ENCODE results near the gene EMX2.

The EMX2 gene

DNA sequence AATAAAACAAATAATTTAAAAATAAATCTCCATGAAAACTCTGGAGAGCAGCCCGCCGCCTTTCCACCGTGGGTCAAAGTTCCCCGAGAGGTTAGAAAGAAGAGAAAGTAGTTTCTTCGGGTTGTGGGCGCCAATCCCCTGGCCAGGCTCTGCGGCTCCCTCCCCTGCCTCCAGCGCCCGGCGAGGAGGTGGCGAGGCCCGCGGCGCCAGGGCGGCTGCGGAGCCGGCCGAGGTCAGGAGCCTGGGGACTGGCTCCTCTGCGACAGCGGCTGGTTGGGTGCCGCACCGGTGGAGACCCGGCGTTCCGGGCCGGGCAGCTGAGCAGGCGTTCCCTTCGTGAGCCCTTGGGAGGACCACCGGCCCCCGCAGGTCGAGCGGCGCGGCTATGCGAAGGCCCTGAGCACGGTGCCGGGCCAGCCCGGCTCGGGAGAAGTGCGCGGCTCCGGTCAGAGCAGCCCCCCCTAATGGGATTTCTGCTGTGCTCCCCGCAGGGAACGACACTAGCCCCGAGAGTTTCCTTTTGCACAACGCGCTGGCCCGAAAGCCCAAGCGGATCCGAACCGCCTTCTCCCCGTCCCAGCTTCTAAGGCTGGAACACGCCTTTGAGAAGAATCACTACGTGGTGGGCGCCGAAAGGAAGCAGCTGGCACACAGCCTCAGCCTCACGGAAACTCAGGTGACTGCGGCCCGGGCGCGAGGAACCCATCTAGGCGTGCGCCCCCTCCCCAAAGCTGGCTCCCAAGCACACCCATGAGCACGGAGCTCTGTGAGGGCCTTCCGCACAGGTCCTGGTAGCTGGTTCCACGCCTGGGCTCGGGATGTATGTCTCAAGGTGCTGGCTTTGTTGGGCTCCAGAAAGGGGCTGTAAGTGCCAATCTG is 2.8 kb downstream of the EMX2 start:
- no peak for DNase-seq

DNA sequence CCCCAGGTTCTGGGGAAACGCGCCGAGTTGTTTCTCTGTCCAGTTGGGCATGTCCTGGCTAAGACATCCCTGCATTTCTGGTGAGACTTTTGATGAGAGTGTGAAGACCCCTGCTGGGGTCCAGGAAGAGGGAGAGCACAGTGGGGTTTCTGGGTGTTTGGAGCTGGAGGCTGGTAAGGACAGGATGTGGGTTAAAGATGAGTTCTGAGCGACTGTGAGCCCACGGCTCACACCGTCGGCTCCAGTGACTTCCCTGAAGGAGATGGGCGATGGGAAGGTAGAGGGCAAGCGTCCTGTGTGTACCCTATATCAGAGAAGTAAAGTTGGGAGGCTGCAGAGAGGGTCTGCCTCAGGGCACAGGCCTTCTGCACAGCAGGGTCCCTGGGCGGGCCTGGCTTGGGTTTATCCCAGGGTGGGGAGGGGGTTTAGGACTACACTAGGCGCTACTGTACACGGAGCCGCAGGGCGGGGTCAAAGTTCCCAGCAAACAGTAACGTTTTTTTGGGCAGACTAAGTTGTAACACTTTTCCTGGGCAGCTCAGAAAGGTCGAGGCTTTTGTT is 3.6 kb downstream of the EMX2 start:
- no peak for DNase-seq

DNA sequence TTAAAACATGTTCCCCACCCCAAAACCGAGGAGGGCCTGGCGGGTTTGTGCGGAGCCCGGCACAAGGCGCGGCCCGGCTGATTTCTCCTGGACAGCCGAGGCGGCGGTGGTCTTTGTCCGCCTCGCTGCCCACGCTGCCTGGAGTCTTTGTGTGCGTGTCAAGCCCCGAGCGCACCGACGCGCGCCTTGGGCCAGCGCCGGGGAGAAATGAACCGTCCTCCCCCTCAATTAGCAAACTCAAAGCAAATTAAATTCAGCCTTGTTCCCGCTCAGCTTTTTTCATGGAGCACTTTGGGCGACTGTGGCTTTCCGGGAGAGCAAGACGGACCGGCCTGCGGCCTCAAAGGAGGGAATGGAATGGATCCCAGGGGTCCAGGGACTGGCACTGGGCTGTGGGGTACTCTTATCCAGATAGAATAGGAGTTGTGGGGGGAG is 4.1 kb downstream of the EMX2 start:
- DNase-seq = no peak

DNA sequence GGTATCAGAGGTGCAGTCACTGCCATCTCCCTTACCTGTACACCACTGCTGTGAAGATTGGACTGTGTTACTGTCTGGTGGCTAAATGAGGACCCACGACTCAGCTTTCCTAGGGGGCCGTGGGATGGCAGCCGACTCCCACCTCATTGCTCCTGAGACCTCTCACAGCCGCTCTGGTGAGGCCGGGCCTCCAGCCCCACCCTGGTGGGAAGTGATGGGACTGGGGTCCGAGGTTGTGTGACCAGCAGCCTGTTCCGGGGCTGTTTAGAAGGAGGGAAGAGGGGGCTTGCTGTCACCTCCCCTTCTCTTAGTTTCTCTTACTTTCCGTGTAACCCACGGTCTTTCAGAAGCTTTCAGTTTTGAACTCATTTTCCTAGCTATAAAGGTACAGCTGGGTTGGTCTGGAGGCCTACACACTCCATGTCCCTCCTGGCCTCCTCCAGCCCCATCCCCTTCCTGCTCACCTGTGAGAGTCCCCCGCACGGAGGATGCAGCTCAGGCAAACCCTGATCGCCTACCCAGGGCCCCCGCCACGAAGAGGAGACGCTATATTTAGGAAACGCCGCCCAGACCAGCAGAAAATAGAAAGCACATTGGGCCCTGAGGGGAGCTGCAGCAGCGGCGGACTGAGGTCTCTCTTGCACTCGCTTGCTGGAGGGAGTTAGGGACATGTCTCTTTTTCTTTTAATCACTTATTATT is 4.6 kb downstream of the EMX2 start:
- no peak for DNase-seq

GRCh38 chr10:117547716-117548668 is 5.4 kb downstream of the EMX2 start:
- no peak for DNase-seq

- DNase-seq = no peak
These were observed 6.6 kb downstream of the EMX2 start for GRCh38 chr10:117549100-117549585.

DNA sequence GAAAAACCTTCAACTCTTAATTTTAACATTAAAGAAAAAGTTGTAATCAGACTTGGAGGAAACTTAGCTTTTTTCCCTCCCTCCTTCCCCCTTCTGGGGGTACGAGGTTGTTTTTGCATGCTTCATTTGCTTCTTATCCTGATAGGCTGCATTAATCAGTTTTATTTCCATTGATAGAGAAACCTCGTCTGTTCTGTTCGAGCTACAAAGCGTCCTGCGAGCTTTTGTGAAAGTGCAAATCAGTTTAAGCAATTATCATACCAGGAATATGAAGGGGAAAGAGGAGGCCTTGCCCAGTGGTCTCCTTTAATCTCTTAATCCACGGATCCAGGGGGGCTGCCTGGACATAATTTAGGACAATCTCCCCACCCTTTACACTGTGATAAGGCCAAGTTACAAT is 7.5 kb downstream of the EMX2 start:
- no peak for DNase-seq

- no peak for DNase-seq
These were observed 8.2 kb downstream of the EMX2 start for GRCh38 chr10:117550599-117551329.

DNA sequence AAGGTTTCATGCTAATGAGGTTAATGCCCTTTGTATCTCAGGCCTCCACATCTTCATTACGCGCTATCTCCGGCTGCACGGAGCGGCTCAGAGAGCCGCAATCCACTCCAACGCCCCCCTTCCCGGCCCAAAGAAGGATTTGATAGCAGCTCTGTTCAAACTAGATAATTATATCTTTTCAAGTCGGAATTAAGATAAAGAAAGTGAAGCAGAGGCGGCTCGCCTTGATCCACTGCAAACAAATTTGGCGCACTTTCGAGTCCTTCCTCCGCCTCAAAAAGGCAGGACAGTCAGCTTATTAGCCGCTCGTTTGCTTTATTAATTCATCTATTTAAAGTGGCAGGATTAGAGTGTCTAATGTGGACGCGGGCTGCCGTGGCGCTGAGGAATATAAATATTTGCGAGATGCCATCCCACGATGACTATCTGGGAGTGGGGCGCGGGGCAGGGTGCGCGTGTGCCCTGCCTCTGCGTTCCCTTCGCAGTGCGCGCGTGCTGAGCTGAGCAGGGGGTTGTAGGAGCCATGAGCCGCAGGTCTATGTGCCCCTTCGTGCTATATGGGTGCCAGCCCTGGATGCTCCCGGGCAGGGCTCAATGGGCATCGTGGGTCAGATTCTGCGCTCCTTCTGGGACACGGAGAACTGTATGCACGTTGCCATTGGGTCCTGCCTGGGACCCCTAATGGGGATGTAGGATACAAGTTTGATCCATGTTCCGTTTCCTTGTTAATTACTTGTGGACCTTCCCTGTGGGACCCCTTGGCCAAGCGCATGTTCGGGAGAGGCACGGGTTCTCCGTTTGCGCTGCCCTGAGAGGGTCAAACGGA is 9.0 kb downstream of the EMX2 start:
- DNase-seq = no peak

DNA sequence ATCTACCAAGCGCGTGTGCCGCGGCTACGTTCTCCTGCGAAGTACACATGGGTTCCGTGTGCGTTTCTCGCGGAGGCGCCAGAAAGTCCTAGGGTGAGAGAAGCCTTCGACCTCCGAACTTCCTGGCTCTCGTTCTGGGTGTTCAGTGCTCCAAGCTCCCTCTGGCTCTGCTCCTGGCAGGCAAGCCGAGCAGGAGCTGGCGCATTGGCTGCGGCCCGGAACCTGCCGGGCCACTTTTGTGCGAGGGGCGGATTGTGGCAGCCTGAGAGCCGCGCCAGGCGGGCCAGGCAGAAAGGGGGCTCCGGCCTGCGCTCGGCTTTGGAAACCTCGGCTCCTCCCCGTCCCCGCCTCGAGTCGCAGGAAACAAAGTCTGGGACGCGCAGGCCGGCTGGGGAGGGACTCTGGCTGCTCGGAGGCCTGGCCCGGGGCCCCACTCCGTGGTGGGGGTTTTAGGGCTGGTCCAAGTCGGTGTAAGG is 9.6 kb downstream of the EMX2 start:
- no peak for DNase-seq

DNA sequence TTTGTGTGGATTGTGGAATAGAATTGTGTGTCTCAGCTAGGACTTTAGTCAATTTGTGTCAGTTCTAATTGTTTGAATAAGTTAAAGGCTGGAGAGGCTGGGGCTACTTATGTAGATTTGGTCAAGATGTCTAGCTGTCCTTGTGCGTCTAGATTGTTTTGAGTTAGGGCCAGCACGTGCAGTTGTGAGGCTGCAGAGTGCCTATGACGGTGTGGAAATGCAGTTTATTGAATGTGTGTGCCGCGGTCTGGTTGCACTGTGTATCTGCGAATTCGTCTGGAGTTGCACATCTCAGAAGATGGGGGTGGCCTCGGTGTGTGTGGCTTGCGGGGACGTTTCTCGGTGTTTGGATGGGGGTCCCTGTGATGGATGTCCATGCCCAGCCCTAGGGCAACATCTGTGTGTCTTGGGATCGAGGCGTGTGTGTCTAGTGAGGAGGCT is 10.2 kb downstream of the EMX2 start:
- DNase-seq = no peak

DNA sequence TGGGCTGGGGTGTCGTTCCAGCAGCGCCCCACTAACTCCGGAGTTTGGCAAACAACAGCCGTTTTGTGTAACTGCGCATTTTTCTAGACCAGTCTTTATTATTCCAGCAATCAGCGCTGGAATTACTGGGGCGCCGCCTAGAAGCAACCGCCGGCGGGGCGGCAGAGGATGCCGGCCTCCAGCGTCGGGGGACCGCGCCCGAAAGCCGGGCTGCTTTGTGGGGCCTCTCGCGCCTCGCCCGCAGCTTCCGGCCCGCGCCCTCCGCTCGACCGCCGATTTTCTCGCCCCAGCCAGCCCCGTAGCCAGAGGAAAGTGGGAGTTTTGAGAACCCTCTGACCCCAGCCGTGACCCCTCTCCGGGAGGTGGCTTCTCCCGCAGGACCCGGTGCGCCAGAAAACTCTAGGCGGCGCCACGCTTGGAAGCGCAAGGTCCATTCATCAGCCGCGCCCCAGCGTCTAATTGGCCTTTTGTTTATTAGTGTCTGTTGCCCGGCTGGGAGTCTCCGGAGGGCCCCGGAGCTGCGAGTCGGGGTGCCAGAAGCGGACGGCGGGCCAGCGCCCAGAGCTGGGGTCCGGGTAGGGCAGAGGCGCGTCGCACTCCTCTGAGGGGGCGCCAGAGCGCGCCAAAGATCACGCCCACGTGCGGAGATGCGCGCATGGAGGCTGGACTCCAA is 10.7 kb downstream of the EMX2 start:
- DNase-seq = no peak

DNA sequence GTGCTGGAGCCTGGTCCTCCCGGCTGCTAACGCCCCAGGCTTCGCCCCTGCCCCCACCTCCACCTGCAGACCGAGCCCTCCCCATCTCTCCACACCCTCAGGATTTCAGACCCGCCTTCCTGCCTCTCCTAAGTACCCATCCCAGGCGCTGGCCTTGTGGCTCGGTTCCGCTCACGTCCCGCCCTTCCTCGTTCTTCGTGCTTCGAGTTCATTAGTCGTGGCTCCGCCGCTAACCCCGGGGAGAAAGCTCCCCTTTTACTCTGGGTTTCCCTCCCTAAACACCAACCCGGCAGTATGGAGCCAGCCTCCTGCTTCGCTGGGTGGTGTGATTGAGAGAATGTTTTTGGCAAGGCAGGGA is 11.2 kb downstream of the EMX2 start:
- no peak for DNase-seq

- DNase-seq = no peak
These were observed 11.8 kb downstream of the EMX2 start for GRCh38 chr10:117554241-117554814.

DNA sequence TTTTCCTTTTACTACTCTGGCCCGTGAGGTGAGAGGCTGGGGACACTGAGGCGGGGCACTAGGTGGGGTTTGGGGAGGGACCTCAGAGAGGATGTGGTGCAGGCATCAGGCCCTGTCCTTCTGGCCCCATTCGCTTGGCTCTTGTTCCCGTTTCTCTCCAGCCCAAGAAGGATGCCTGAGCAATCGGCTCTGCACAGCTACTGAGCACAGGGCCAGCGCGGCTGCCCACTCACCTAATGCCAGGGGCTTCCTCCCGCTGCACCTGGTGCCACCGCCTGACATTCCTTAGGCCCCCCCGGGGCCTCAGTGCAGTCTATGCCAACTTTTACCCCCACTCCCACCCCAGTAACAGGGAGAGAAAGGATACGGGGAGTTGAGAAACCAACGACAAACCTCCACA is 12.5 kb downstream of the EMX2 start:
- no peak for DNase-seq

DNA sequence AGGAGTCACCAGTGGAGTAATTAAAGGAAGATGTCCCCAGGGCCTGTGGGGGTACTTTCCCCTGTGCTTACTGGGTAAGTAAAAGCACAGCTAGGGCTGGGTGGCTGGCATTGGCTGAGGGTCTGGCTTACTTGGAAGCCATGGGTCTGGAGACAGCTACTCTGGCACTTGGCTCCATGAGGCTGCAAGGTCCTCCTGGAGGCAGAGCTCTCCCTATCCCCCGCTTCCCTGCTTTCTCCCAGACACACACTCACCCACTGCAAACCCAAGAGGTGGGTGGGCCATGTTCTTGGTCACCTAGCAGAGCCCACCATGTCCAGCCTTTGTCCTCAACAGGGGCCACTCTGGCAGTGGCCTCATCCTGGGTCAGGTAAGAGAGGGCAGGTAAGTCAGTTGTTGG is 13.3 kb downstream of the EMX2 start:
- no peak for DNase-seq

- no peak for DNase-seq
These were observed 13.8 kb downstream of the EMX2 start for GRCh38 chr10:117556356-117556755.

- no peak for DNase-seq
These were observed 17.2 kb downstream of the EMX2 start for GRCh38 chr10:117559712-117560111.

- no peak for DNase-seq
These were observed 18.4 kb downstream of the EMX2 start for GRCh38 chr10:117560942-117561341.

DNA sequence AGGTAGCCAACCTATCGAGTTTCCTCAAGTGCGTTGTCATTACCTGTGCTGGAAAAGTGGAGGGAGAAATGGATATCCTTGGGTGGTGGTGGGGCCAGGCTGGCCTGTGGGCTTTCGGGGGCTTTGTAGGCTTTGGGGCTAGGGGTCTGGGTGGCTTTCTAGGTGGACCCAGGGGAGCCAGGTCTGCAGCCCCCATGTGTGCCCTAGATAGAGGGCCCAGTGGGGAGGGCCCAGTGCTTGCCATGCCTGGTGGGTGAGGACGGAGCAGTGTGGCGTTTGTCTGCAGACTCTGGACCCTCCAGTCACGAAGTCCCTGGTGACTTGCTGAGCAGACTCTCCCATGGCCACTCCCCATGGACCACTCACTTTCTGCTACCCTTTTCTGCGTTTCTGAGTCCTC is 19.7 kb downstream of the EMX2 start:
- no peak for DNase-seq

Data from NCI-H1436 treated with DMSO at 0.1 percent for 48 hours (cell line).